ENCODE results near the gene WAPL. TPM values are rescaled to one million over a fixed set of nuclear protein-coding genes. Genes with fewer than 3 reads are reported as not detected.

The WAPL gene
- total RNA-seq, 1 experiment from 2014 or later: 24.5 TPM

DNA sequence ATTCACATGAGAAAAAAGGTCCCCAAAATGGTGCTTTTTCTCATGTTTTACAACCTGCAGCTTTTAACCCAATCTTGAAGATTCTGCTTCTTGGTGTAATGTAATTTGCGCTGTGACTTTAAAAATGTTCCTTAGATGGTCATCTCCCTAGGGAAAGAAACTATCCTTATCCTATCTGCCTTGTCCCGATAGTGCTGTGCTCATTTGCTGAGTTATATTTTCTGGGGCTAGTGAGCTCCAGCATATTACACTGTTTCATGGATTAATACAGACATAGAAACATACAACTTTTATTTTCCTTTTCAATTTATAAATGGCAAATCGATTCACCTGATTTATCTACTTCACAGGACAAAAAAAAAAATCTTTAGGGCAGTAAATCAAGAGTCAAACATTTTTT lies 2.8 kb downstream of the WAPL start:
- Histone ChIP-seq H3K9me2 (replicated peaks; ENCODE audit: low read length) (no peaks in the 10 kb centered on the region), H3K9ac (ENCODE audit: low read length) (no peak overlapping the region; the same call in 1 of the 2 replicates), H4K20me1 (ENCODE audit: low read length) (peaks cover 23% of the 10 kb centered on the region), H2AFZ (ENCODE audit: low read length) (no peak overlapping the region), H3K4me2 (ENCODE audit: low read length) (peak overlapping the region; percentile 93), H3K9me3 (ENCODE audit: low read length) (no peaks in the 10 kb centered on the region), H3K27ac (ENCODE audit: low read length) (no peak overlapping the region), H3F3A (ENCODE audit: low read length, unreplicated experiment) (no peaks in the 10 kb centered on the region), H3K79me2 (ENCODE audit: low read length) (peaks cover 96% of the 10 kb centered on the region), H3K4me1 (ENCODE audit: insufficient read depth, low read length) (peaks cover 18% of the 10 kb centered on the region), H3K36me3 (ENCODE audit: low read depth, low read length) (peaks cover 6% of the 10 kb centered on the region), H3K4me3 (ENCODE audit: low read length) (peak overlapping the region; percentile 96), H3K27me3 (ENCODE audit: low read length) (no peaks in the 10 kb centered on the region)
- intact Hi-C loops (cut with micrococcal nuclease): no loop called here
- TF ChIP-seq EZH2 (IDR thresholded peaks at IDR 0.05; ENCODE audit: low read length, unreplicated experiment): no peak
- TF ChIP-seq, protein P1, sequence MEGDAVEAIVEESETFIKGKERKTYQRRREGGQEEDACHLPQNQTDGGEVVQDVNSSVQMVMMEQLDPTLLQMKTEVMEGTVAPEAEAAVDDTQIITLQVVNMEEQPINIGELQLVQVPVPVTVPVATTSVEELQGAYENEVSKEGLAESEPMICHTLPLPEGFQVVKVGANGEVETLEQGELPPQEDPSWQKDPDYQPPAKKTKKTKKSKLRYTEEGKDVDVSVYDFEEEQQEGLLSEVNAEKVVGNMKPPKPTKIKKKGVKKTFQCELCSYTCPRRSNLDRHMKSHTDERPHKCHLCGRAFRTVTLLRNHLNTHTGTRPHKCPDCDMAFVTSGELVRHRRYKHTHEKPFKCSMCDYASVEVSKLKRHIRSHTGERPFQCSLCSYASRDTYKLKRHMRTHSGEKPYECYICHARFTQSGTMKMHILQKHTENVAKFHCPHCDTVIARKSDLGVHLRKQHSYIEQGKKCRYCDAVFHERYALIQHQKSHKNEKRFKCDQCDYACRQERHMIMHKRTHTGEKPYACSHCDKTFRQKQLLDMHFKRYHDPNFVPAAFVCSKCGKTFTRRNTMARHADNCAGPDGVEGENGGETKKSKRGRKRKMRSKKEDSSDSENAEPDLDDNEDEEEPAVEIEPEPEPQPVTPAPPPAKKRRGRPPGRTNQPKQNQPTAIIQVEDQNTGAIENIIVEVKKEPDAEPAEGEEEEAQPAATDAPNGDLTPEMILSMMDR (conservative IDR thresholded peaks at IDR 0.05; ENCODE audit: low read depth, low read length): no peak
- TF ChIP-seq EZH2phosphoT487 (IDR thresholded peaks at IDR 0.05; ENCODE audit: borderline replicate concordance, low read length): no peak
- POLR2A ChIA-PET (ENCODE audit: unreplicated experiment): interaction anchor here (0.6 kb wide), 1 partner anchor 109 kb away, joined by 3 read pairs; no protein-coding TSS in a partner anchor
- CTCF ChIA-PET: interaction anchor here (1.2 kb wide), 1 partner anchor 119 kb away, joined by 3 read pairs; no protein-coding TSS in a partner anchor
- DNase-seq (no peak), ATAC-seq (no peak)
- no TSS peak for BruUV-seq (replicated peaks)

DNA sequence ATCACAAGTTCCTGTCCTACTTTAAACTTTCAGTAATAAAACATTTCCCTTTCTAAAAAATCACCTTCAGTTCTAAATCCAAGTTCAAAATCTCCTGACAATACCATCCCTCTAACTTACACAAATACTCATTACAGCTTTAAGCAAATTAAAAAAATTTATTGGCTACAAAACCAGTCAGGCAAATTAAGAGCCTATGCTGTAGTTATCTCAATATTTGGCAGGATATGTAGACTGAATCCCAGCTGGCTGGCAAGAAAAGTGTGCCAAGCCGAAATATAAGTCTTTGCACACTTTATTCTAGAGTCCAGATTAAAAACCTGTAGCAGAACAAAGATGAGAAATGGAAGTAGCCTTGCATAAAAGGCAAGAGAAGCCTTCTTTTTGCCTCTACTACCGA lies 9.5 kb downstream of the WAPL start:
- H3K4me2 ChIP-seq (ENCODE audit: low read length): no peak overlapping the region
- H3F3A ChIP-seq (ENCODE audit: low read length, unreplicated experiment): no peaks in the 10 kb centered on the region
- TF ChIP-seq, protein P1 (conservative IDR thresholded peaks at IDR 0.05; ENCODE audit: low read depth, low read length): no peak
- TF ChIP-seq EZH2phosphoT487 (IDR thresholded peaks at IDR 0.05; ENCODE audit: borderline replicate concordance, low read length) (no peak), EZH2 (IDR thresholded peaks at IDR 0.05; ENCODE audit: low read length, unreplicated experiment) (no peak)
- H3K27ac ChIP-seq (ENCODE audit: low read length): no peak overlapping the region
- H3K27me3 ChIP-seq (ENCODE audit: low read length): no peaks in the 10 kb centered on the region
- H2AFZ ChIP-seq (ENCODE audit: low read length): no peak overlapping the region
- H3K4me3 ChIP-seq (ENCODE audit: low read length): no peak overlapping the region
- H3K36me3 ChIP-seq (ENCODE audit: low read depth, low read length): peaks cover 7% of the 10 kb centered on the region
- H3K79me2 ChIP-seq (ENCODE audit: low read length): peaks cover 97% of the 10 kb centered on the region
- H3K9me2 ChIP-seq (replicated peaks; ENCODE audit: low read length): no peaks in the 10 kb centered on the region
- ChIA-PET POLR2A (ENCODE audit: unreplicated experiment) (no interaction called here), CTCF (no interaction called here)
- intact Hi-C loops (cut with micrococcal nuclease): no loop called here
- BruUV-seq (replicated peaks): no TSS peak
- ATAC-seq: no peak
- H3K4me1 ChIP-seq (ENCODE audit: insufficient read depth, low read length): no peaks in the 10 kb centered on the region
- H3K9ac ChIP-seq (ENCODE audit: low read length): no peak overlapping the region
- DNase-seq: no peak
- peaks cover 17% of the 10 kb centered on the region; the same call in 1 of the 2 replicates for H4K20me1 ChIP-seq (ENCODE audit: low read length)
- no peaks in the 10 kb centered on the region for H3K9me3 ChIP-seq (ENCODE audit: low read length)

DNA sequence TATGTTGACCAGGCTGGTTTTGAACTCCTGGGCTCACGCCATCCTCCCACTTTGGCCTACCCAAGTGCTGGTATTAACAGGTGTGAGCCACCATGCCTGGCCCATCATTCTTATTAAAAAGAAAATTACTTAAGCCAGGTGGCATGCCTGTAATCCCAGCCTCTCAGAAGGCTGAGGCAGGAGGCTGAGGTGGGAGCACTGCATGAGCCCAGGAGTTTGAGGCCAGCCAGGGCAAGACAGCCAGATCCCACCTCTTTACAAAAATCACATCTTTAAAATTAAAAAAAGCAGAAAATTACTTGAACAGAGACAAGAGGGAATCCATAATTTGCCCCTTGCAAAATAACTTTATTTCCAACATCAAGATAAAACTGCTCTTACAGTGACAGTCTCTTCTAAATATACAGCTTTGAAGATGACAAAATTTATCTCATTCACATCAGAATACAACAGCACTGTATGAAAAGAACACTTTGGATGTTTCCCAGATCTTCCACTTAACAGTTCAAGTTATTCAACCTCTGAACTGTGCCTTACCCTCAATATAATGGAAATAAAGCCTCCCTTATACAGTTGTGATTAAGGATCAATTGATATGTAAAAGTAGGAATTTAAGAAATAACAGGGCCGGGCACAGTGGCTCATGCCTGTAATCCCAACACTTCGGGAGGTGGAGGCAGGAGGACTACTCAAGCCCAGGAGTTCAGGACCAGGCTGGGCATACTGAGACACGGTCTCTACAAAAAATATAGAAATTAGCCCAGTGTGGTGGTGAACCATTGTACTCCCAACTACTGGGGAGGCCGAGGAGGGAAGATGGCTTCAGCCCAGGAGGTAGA lies 10.3 kb downstream of the WAPL start:
- Histone ChIP-seq H3K4me3 (ENCODE audit: low read length) (no peak overlapping the region), H4K20me1 (ENCODE audit: low read length) (peaks cover 17% of the 10 kb centered on the region; the same call in 1 of the 2 replicates), H3K79me2 (ENCODE audit: low read length) (peaks cover 95% of the 10 kb centered on the region), H3K27ac (ENCODE audit: low read length) (no peak overlapping the region), H3K36me3 (ENCODE audit: low read depth, low read length) (peaks cover 5% of the 10 kb centered on the region; the same call in 1 of the 2 replicates), H3K9me3 (ENCODE audit: low read length) (no peaks in the 10 kb centered on the region), H3K4me1 (ENCODE audit: insufficient read depth, low read length) (no peaks in the 10 kb centered on the region), H3K27me3 (ENCODE audit: low read length) (no peaks in the 10 kb centered on the region), H3K9ac (ENCODE audit: low read length) (no peak overlapping the region), H2AFZ (ENCODE audit: low read length) (no peak overlapping the region), H3K4me2 (ENCODE audit: low read length) (no peak overlapping the region), H3K9me2 (replicated peaks; ENCODE audit: low read length) (no peaks in the 10 kb centered on the region), H3F3A (ENCODE audit: low read length, unreplicated experiment) (no peaks in the 10 kb centered on the region)
- ATAC-seq (no peak), DNase-seq (no peak)
- CTCF ChIA-PET: no interaction called here
- intact Hi-C loops (cut with micrococcal nuclease): no loop called here
- no TSS peak for BruUV-seq (replicated peaks)
- TF ChIP-seq EZH2phosphoT487 (IDR thresholded peaks at IDR 0.05; ENCODE audit: borderline replicate concordance, low read length) (no peak), EZH2 (IDR thresholded peaks at IDR 0.05; ENCODE audit: low read length, unreplicated experiment) (no peak)
- TF ChIP-seq, protein P1 (conservative IDR thresholded peaks at IDR 0.05; ENCODE audit: low read depth, low read length): no peak
- POLR2A ChIA-PET (ENCODE audit: unreplicated experiment): no interaction called here

Measured in PC-3 (cell line).